GM12872 (cell line): ENCODE data around the gene SETX.

Experiments
- TF ChIP-seq, protein P1 (sequence below): IDR thresholded peaks from 3 replicates; pipeline ENCODE4 v1.5.1; 2011; ENCODE audit warnings: low read depth, mild to moderate bottlenecking, low read length, moderate library complexity; ENCODE audit not compliant: insufficient read depth

The SETX gene

DNA sequence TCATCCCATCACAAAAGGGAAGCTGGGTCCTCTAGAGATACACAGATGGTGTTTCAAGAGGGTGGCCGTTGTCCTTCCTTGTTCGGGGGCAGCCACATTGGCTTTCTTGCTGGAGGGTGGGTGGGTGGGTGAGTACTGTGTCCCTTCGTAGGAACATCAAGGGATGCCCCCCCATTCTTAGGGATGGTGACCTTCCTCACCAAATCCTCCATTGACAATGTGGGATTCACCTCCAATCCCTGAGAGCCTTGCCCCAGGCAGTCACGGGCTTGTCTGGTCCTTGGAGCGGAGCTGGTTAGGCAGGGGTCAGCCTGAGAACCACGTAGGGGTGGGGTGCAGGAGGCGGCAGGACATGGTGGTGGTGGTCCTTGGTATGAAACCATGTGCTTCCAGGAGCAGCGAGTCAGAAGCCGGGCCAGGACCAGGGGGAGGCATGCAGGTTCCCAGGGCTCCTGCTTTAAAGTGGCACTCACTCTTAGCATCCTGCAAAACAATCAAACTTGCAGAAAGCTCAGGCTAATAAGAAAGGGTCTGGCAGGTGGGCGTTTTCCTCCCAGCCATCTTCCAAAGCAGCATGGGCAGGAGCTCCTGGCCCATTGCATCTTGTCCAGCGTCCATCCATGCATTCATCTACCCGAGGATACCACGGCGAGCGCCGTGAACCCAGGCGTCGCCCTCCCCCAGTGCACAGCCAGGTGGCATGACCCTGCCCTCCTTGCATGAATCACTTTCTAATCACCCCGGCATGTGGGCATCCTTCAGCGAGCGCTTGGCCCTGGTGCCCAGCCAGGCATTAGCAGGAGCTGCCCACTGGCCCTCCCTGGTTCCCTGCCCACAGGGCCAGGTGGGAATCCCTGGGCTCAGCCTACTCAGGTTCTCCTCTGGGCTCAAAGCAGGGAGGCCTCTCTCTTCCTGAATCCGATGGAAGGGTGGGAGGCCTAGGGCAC is 116.5 kb downstream of the SETX start:
- TF ChIP-seq, protein P1, sequence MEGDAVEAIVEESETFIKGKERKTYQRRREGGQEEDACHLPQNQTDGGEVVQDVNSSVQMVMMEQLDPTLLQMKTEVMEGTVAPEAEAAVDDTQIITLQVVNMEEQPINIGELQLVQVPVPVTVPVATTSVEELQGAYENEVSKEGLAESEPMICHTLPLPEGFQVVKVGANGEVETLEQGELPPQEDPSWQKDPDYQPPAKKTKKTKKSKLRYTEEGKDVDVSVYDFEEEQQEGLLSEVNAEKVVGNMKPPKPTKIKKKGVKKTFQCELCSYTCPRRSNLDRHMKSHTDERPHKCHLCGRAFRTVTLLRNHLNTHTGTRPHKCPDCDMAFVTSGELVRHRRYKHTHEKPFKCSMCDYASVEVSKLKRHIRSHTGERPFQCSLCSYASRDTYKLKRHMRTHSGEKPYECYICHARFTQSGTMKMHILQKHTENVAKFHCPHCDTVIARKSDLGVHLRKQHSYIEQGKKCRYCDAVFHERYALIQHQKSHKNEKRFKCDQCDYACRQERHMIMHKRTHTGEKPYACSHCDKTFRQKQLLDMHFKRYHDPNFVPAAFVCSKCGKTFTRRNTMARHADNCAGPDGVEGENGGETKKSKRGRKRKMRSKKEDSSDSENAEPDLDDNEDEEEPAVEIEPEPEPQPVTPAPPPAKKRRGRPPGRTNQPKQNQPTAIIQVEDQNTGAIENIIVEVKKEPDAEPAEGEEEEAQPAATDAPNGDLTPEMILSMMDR, result no peak

DNA sequence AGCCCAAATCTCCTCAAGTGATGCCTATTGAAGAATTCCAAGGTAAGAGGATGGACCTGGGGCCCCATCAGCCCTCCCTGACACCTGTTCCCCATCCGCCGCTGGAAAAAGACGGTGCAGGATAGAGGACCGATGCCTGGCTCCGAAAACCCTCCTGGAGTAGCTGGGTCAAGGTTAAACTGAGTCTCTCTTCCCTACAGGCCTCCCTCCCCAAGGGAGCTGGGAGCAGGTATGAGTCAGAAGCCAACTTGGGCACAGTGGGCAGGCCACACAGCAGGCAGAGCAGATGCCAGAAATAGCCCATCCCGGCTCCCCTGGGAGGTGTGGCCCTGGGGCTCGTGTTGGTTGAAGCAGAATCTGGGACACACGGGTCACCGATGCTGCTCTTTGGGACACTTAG is 117.3 kb downstream of the SETX start:
- TF ChIP-seq, protein P1, result no peak

DNA sequence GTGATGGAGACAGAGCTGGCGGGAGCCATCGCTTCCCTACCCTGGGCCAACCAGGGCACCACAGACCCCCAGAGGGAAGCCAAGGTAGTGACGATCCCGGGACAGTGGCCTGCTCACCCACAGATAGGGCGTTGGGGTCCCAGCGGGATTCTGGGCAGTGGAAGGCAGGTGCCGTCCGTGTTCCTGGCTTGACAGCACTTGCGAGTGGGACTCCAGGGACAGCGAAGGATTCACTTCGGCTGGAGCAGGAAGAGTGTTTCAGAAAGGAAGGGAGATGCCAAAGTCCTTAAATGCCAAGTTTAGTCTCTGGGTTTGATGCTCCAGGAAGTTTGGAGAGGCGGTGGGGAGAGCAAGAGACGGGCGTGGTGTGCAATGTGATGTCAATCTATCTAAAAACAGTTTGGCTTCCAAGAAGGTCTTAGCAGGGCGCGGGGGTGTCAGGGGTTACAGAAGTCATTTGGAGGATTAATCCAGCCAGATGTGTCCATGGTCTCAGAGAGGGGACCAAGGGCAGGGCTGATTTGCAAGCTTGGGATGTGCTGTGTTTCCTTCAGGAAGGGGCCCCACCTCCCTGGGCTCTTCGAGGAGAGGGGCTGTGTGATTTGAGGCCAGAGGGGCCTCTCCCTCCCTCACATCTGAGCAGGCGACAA is 118.0 kb downstream of the SETX start:
- TF ChIP-seq, protein P1, result no peak

DNA sequence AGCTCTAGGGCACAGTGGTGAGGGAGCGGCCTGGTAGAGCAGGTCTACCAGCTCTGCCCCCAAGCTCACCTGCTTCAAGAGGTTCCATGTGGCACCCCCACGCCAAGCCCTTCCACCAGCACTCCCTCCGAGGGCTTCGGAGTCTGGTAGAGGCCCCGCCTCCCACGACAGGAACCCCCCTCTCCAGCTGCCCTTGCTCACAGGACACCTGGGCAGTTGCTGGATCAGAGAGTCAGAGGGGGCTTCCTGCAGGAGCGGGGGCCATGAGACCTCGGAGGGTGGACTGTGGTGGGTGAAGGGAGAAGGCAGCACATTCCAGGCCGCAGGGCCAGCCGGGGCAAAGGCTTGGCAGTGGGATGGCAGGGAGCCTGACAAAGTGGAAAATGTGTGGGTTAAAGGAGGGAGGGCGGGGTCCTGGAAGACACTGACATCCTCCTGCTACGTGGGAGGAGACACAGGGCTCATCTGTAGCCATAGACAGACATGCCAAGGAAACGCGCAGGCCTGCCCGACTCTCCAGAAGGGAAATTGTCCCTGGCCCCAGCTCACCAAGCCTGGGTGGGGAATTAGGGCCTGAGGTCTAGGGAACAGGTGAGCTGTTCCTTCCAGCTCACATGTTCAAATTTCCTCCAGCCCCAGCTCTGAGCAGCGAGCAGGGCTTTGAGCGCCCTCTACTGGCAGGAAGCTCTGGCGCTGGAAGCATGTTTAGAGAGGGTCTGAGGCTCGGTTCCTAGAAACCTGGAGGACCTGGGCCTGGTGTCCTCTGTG is 118.7 kb downstream of the SETX start:
- TF ChIP-seq, protein P1, result peak; percentile 99

DNA sequence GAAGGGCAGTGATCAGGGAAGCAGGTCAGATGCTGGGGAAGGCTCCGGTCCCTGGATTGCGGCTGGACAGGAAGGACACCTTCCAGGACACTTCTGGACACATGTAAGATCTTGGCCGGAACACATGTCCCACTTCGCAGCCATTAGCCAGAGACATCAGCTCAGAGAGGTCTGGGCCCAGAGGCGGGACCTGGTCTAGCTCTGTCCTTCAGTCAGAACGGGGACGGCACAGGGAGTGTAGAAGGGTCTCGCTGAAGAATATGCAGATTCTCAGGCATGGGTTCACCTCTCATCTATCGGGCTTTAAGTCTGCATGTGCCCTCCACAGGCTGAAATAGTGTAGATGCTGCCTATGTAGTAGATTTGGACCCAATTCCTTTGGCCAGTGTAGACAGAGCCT is 119.7 kb downstream of the SETX start:
- TF ChIP-seq, protein P1, result no peak

DNA sequence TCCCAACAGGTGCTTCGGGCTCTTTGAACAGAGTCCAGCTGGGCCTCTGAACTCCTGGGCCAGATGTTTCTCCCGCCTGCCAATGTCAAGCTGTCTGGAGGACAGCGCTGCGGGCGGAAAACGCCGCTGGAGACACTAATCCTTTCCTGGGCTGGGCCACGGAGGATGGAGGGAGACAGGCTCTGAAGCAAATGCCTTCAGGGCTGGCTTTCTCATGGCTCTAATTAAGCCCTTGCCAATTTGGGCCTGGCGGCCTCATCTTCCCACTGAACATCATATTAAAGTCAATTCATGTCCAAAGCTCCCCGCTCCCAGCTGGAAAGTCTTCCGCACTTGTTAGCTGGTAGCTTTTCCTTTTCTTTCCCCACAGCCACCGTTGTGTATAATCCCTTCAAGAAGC is 120.3 kb downstream of the SETX start:
- TF ChIP-seq, protein P1, result no peak

DNA sequence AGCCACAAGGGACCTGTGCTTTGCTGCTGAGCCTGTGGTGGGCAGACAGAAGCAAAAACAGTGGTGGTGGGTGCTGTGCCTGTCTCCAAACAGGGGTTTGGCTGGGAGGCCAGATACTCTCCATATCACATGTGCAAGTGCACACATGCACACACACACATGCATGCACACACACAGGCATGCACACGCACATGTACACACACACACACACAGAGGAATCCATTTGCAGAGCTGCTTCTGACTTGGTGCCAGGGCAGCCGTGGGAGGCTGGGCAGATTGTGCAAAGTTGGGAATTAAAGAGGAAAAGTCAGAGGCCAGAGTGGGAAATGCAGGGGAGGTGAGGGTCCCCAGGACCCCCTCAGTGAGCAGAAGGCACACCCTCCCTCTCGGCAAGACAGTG is 121.6 kb downstream of the SETX start:
- TF ChIP-seq, protein P1, result no peak
